DMS53 treated with DMSO at 0.1 percent for 48 hours (cell line): ENCODE results near the gene SPDYC.

ENCODE experiments used
- DNase-seq: peaks from one replicate; lab custom pipeline; 2025; ENCODE audit not compliant: unreplicated experiment; lab: John Stamatoyannopoulos, UW

Gene SPDYC

GRCh38 chr11:65204646-65205601 lies 34.9 kb downstream of the SPDYC start:
- DNase-seq: no peak

- no peak for DNase-seq
Measured at GRCh38 chr11:65205602-65205967, 35.6 kb downstream of the SPDYC start.

GRCh38 chr11:65206441-65206841 lies 36.4 kb downstream of the SPDYC start:
- no peak for DNase-seq

DNA sequence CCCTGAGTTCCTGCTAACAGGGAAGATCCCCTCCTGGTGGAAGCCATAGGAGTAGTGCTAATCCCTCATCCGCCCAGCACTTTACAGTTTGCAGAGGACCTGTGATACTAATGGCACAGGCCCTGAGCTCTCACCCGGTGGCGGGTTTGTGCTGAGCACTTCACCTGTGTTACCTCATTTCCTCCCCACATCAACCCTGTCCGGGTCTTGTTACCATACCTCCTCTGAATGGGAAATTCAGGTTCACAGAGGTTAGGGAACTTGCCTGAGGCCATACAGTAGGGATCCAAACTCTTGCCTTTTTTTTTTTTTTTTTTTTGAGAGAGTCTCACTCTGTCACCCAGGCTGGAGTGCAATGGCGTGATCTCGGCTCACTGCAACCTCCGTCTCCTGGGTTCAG lies 36.9 kb downstream of the SPDYC start:
- no peak for DNase-seq

- no peak for DNase-seq
Measured at GRCh38 chr11:65207918-65208784, 38.1 kb downstream of the SPDYC start.

GRCh38 chr11:65208785-65209710 lies 39.0 kb downstream of the SPDYC start:
- no peak for DNase-seq

DNA sequence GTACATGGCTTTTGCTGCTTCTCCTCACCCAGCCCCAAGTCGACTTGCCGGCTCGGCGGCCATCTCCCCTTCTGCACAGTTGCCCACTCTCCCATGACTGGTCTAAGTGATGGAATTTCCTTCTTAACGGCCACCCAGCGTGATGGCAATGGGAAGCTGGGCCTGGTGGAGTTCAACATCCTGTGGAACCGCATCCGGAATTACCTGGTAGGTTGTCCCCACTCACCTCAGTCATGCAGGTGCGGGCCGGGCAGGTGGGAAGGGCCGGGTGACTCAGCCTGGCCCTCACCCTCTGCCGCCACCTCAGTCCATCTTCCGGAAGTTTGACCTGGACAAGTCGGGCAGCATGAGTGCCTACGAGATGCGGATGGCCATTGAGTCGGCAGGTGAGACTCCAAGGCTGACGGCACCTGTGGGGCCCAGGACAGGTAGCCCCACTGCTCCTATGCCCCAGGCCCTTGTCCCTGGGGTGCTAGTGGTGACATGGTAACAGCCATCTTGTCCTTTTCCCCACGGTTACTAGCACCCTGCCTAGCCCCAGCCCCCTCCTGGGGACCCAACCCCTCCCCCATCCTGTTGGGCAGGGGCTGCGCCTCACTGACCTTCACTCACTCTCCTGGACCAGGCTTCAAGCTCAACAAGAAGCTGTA lies 39.8 kb downstream of the SPDYC start:
- no peak for DNase-seq

GRCh38 chr11:65210361-65210731 lies 40.3 kb downstream of the SPDYC start:
- DNase-seq: no peak

DNA sequence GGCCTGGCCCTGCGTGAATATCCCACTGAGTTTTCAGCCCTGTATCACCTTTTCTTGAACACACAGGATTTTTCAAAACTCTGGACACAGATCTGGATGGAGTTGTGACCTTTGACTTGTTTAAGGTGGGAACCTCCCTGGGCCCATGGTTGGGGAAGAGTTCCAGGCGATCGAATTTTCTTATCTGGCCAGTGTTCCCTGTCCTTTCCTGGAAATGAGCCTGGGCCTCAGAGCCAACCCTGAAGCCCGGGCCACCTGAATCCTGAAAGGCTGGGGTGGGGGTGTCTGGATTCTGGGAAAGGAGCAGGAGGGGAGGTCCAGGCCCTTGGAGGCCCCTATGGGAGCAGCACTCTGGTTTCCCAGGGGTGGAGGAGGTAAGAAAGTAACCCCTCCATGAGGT lies 40.7 kb downstream of the SPDYC start:
- DNase-seq: no peak

GRCh38 chr11:65211293-65212105 lies 41.5 kb downstream of the SPDYC start:
- DNase-seq: no peak

GRCh38 chr11:65212226-65212801 lies 42.3 kb downstream of the SPDYC start:
- no peak for DNase-seq

DNA sequence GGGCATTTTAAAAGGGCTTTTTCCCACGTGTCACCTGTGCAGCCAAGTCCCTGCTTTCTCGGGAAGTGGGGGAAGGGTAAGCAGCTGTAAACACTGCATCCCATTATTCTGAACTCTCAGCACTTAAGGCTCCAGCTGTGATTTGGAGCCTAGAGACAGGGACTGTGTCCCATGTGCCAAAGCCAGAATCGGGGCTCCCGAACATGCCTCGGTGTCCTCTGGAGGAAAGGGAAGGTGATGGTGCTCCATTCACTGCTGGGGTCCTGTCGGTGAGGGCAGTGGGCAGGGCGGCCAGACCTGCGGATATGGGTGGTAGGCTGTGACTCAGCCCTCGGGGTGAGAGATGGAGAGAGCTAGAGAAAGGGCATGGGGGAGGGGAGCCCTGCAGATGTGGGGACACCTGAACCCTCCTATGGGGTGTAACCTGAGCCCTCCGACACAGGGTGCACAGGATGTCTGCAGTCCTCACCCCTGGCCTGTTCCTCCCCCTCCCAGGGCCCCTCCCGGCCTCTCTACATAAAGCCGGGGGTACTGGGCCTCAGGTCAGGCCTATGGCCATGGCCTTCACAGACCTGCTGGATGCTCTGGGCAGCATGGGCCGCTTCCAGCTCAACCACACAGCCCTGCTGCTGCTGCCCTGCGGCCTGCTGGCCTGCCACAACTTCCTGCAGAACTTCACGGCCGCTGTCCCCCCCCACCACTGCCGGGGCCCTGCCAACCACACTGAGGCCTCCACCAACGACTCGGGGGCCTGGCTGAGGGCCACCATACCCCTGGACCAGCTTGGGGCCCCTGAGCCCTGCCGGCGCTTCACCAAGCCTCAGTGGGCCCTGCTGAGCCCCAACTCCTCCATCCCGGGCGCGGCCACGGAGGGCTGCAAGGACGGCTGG lies 43.5 kb downstream of the SPDYC start:
- peak; percentile 9 for DNase-seq

DNA sequence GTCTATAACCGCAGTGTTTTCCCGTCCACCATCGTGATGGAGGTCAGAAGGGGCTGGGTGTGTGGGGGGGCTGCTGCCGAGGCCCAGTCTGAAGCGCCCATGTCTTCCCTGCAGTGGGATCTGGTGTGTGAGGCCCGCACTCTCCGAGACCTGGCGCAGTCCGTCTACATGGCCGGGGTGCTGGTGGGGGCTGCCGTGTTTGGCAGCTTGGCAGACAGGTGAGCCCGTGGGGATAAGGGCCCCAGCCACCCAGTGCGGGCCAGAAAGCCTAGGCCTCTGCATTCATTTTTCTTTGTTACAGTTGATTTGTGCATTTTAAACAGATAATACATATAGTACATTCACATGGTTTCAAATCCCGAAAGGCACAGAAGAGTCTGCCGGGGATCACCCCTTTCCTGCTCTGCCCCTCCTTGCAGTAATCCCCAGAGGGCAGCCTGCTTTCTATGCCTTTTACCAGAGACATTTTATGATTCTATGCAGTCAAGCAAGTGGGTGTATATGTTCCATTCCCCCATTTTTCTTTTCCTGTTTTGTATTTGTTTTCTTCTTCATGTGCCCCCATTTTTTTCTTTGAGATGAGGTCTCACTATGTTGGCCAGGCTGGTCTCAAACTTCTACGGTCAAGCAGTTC lies 44.3 kb downstream of the SPDYC start:
- DNase-seq: no peak

DNA sequence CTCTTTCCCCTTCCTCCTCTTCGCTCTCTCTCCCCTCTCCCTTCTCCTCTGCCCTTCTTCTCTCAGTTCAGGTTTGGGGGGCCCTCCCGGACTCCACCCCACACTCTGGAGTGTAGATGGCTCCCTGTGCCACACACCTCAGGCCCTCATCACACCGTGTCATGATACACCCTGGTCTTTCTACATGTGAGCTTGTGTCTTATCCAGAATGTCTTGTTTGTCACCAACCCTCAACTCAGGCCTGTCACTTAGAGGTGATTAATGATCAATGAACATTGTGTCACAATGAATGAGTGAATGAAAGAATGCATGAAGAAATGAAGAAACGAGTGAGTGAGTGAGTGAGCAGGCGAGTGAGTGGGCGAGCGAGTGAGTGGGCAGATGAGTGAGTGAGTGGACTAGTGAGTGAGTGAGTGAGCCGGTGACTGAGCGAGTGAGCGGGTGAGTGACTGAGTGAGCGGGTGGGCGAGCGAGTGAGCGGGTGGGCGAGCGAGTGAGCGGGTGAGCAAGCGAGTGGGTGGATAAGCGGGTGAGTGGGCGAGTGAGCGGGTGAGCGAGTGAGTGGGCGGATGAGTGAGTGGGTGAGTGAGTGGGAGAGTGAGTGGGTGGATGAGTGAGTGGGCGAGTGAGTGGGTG lies 45.5 kb downstream of the SPDYC start:
- no peak for DNase-seq

- DNase-seq: no peak
Measured at GRCh38 chr11:65216830-65217229, 46.8 kb downstream of the SPDYC start.

GRCh38 chr11:65217441-65218423 lies 47.7 kb downstream of the SPDYC start:
- no peak for DNase-seq
